WI38 (cell line): ENCODE data around the gene ZCCHC9.
"Not testable (repeated sequence)": the region's sequence is repeated elsewhere in the genome, so short reads cannot be mapped to it uniquely, and the experiment has no call there.

Experiments
- H3K4me3 ChIP-seq: 2 replicates; pipeline ENCODE4 v1.5.1; 2011; ENCODE audit warnings: low read depth, mild to moderate bottlenecking, control low read depth, low read length
- CTCF ChIP-seq: IDR thresholded peaks from 2 replicates; pipeline ENCODE4 v1.5.1; 2012; ENCODE audit warnings: low read depth, mild to moderate bottlenecking, control low read depth, low read length

ZCCHC9 gene

GRCh38 chr5:81301271-81302015, at the start of gene ZCCHC9:
Gene ZCCHC9, plus strand, starts transcription at chr5:81301587. Its CDS starts 3,171 bp downstream, at chr5:81304758.
- no peak for TF ChIP-seq CTCF
- H3K4me3 ChIP-seq, result peak within 1 kb of the TSS; percentile 81

GRCh38 chr5:81251922-81252321, 49.5 kb upstream of the ZCCHC9 start:
- no peak overlapping the region for H3K4me3 ChIP-seq
- TF ChIP-seq CTCF, result no peak

- no peak for TF ChIP-seq CTCF
- no peak overlapping the region for H3K4me3 ChIP-seq
Observed at GRCh38 chr5:81252904-81253303, 48.5 kb upstream of the ZCCHC9 start.

GRCh38 chr5:81253875-81254274, 47.5 kb upstream of the ZCCHC9 start:
- H3K4me3 ChIP-seq, result no peak overlapping the region
- no peak for TF ChIP-seq CTCF

- no peak overlapping the region for H3K4me3 ChIP-seq
- TF ChIP-seq CTCF, result no peak
Observed at GRCh38 chr5:81254886-81255559, 46.4 kb upstream of the ZCCHC9 start.

- no peak overlapping the region for H3K4me3 ChIP-seq
- no peak for TF ChIP-seq CTCF
Observed at GRCh38 chr5:81256766-81257165, 44.6 kb upstream of the ZCCHC9 start.

GRCh38 chr5:81262796-81263195, 38.6 kb upstream of the ZCCHC9 start:
- not testable (repeated sequence) for H3K4me3 ChIP-seq
